Measurements from ENCODE around the gene TUG1.

Gene TUG1

DNA sequence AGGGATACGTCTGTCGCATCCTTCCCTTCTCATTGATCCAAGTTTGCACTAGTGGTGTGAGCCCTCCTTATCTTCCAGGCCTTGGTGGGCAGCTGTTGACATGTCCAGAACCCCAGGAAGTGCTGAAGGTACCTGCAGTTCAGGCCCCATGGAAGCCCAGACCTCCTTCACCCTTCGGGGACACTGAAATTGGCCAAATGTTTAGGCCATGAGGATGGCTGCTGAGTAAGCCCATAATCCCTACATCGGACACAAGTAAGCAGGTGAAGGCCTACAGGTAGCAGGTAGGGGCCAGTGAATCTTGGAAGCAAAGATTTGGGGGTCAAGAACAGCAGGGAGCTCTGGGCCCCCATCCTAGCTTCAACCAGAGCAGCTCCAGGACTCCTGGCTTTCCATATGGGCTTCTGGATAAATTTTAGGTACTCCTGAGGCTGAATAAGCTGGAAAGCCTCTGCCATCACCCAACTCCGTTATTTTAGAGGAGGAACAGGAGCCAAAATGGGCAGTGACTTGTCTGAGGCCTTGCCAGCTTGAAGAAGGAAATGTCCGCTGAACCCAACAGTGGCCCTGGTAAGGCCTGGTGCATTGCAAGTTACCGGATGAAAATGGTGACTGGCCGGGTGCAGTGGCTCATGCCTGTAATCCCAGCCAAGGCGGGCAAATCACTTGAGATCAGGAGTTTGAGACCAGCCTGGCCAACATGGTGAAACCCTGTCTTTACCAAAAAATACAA, 45.7 kb upstream of the TUG1 start:
- Histone ChIP-seq H3K27me3 (peaks cover 8% of the 10 kb centered on the region), H3K4me1 (no peaks in the 10 kb centered on the region; the same call in 1 of the 2 replicates), H3K4me3 (ENCODE audit: low read depth, low read length) (no peak overlapping the region), H3K36me3 (peaks cover 30% of the 10 kb centered on the region), H3K9me3 (no peaks in the 10 kb centered on the region)
- DNase-seq: no peak
- TF ChIP-seq, protein P1, sequence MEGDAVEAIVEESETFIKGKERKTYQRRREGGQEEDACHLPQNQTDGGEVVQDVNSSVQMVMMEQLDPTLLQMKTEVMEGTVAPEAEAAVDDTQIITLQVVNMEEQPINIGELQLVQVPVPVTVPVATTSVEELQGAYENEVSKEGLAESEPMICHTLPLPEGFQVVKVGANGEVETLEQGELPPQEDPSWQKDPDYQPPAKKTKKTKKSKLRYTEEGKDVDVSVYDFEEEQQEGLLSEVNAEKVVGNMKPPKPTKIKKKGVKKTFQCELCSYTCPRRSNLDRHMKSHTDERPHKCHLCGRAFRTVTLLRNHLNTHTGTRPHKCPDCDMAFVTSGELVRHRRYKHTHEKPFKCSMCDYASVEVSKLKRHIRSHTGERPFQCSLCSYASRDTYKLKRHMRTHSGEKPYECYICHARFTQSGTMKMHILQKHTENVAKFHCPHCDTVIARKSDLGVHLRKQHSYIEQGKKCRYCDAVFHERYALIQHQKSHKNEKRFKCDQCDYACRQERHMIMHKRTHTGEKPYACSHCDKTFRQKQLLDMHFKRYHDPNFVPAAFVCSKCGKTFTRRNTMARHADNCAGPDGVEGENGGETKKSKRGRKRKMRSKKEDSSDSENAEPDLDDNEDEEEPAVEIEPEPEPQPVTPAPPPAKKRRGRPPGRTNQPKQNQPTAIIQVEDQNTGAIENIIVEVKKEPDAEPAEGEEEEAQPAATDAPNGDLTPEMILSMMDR (IDR thresholded peaks at IDR 0.05; ENCODE audit: low read depth, low read length): no peak

DNA sequence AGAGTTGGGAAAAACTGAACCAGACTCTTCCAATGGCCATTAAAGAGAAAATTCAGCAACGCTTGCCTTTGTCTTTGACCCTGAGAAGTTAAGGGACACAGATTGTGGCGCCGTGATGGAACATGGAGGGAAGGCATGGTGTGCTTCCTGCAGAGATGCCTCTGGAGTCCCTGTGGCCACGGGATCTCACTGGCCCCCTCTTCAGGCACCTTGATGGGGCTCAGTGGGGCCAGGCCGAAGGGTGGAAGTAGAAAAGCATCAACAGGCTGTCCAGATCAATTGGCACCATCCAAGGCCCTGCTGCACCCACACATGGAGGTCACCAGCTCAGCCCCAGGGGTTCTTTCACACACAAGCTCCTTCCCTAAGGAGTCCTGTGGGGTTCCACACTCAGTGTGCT, 43.4 kb upstream of the TUG1 start:
- TF ChIP-seq, protein P1 (IDR thresholded peaks at IDR 0.05; ENCODE audit: low read depth, low read length): no peak
- no peaks in the 10 kb centered on the region for H3K9me3 ChIP-seq
- peaks cover 8% of the 10 kb centered on the region for H3K27me3 ChIP-seq
- no peaks in the 10 kb centered on the region; the same call in 1 of the 2 replicates for H3K4me1 ChIP-seq
- no peak overlapping the region for H3K4me3 ChIP-seq (ENCODE audit: low read depth, low read length)
- H3K36me3 ChIP-seq: peaks cover 51% of the 10 kb centered on the region
- no peak for DNase-seq

DNA sequence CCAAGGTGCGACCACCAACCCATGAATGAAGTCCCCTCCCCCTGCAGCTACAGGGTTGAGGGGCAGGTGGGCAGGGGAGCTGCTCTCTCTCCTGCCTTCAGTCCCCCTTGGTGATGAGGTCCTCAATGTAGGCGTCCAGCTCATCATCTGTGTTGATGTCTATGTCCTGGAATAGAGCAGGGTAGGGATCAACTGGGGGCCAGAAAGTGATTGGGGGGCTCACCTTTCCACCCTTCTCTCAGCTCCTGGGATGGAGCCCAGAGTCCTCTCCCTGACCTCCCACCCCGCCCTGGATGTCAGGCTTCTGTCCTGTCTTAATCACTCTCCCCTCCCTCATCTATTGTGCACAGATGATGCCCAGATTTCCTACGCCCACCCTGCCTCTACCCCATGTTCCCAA, 42.4 kb upstream of the TUG1 start:
- Histone ChIP-seq H3K36me3 (peaks cover 61% of the 10 kb centered on the region), H3K4me1 (no peaks in the 10 kb centered on the region)
- TF ChIP-seq, protein P1 (IDR thresholded peaks at IDR 0.05; ENCODE audit: low read depth, low read length): no peak

DNA sequence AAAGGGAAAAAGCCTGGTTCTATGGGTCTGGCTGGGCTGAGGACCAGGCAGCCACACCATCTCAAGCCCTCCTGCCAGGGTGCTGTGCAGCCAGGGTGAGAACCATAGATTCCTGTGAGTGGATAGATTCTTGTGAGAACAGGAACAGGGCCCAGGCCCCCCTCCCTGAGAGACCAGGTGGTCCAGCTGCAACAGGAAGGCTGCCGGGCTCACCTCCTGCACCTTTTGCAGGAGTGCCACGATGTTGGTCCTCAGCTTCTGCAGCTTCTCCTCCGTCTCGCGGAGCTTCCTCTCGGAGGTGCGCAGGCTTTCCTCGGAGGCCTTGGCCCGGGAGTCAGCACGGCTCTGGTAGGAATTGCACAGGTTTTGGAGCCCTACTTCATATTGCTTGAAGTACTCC, 41.3 kb upstream of the TUG1 start:
- TF ChIP-seq, protein P1 (IDR thresholded peaks at IDR 0.05; ENCODE audit: low read depth, low read length): no peak
- DNase-seq: no peak
- H3K4me1 ChIP-seq: no peaks in the 10 kb centered on the region
- H3K36me3 ChIP-seq: peaks cover 72% of the 10 kb centered on the region
- H3K9me3 ChIP-seq: no peaks in the 10 kb centered on the region
- no peak overlapping the region for H3K4me3 ChIP-seq (ENCODE audit: low read depth, low read length)
- H3K27me3 ChIP-seq: no peaks in the 10 kb centered on the region

More for the DNA sequence above, 42.4 kb upstream of the TUG1 start:
- H3K4me3 ChIP-seq (ENCODE audit: low read depth, low read length): no peak overlapping the region
- no peaks in the 10 kb centered on the region for H3K27me3 ChIP-seq
- DNase-seq: no peak
- no peaks in the 10 kb centered on the region for H3K9me3 ChIP-seq

DNA sequence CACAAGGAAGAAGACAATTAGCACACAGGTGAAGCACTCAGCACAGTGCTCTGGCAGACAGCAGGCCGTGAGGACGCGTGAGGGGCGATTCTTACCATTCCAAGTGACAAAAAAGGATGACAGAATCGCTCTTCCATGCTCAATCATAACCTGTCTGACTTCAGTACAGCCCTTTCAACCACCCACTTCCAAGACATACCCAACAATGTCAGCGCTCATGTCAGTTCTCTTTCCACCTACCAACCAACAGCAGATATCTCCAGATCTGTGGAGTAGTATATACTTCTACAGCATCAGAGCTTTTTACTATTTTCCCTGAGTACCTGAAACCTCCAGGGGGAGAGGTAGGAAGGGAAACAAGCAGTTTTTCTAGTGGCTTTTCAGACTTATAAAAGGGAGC, 40.7 kb upstream of the TUG1 start:
- H3K9me3 ChIP-seq: no peaks in the 10 kb centered on the region
- no peaks in the 10 kb centered on the region for H3K4me1 ChIP-seq
- H3K4me3 ChIP-seq (ENCODE audit: low read depth, low read length): no peak overlapping the region
- H3K27me3 ChIP-seq: no peaks in the 10 kb centered on the region
- TF ChIP-seq, protein P1 (IDR thresholded peaks at IDR 0.05; ENCODE audit: low read depth, low read length): no peak
- DNase-seq: no peak
- peaks cover 78% of the 10 kb centered on the region for H3K36me3 ChIP-seq

DNA sequence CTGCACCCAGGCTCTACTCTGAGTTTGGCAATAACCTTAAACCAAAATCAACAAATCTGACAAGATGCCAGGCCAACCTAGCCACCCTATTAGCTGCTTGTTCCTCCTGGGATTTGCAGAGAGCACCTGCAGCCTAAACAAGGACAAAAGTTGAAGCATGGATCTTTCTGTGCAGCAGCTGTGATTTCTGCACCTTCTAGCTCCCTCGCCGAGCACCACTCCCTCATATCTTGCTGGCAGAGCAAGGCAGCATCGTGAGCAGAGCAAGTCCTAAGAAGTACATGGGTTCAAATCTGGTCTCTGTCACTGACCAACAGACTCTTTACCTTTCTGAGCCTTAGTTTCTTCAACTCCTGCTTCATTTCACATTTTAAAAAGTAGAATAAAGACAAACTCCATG, 38.8 kb upstream of the TUG1 start:
- TF ChIP-seq, protein P1 (IDR thresholded peaks at IDR 0.05; ENCODE audit: low read depth, low read length): no peak
- Histone ChIP-seq H3K4me3 (ENCODE audit: low read depth, low read length) (no peak overlapping the region), H3K36me3 (peaks cover 94% of the 10 kb centered on the region), H3K4me1 (no peaks in the 10 kb centered on the region), H3K9me3 (no peaks in the 10 kb centered on the region), H3K27me3 (no peaks in the 10 kb centered on the region)
- DNase-seq: no peak
